Measurements from ENCODE around the gene KLK6. TPM values are rescaled to one million over a fixed set of nuclear protein-coding genes. Genes with fewer than 3 reads are reported as not detected.

The KLK6 gene
- total and polyA plus RNA-seq, 2 of the 13 experiments (the other 11 are each of a cell fraction or from before 2014, with no cell fraction given) = 0.15 to 1.8 TPM

DNA sequence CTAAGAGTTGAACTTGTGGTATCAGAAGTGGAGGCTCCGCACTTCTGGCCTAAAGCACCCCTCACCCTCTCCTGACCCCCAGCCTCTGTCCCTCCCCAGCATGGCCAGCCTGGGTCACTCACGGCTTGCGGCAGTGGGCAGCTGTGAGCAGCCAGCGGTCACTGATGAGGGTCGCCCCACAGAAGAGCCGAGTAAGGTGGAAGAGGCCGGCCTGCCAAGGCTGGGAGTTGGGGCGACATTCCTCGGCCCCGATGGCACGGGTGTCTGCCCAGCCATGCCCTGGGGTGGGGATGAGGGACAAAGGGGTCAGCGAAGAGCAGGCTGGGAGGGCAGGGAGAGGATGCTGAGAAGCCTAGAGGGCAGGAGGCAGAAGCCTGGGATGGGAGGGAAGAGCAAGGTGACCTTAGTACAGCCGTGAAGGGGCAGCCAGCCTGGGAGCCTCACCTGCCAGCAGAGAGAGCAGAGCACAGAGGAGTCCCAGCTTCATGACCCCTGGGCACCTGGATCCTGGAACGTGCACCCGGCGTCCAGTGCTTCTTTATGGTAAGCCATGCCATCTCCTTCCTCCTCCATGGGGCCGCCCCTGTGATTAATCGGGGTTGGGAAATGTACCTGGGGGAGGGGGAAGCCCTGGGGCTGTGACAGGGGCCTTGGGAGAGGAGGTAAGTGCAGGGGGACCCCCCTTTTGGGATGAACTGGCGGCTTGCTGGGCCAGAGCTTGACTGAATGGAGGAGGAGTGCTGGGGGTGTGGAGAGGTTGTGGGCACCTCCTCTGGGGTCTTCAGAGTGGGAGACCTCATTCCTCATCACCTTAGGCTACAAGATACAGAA lies 39.9 kb upstream of the KLK6 start:
- DNase-seq (ENCODE audit: low spot score) (no peak), FAIRE-seq (no peak), ATAC-seq (no peak)
- no peak overlapping the region for H2AFZ ChIP-seq (ENCODE audit: low read length)
- no peaks in the 10 kb centered on the region for H3K9me3 ChIP-seq (ENCODE audit: low read length)
- BruUV-seq (replicated peaks) = no TSS peak
- POLR2A ChIA-PET = no interaction called here
- no peaks in the 10 kb centered on the region for H3K4me1 ChIP-seq (ENCODE audit: insufficient read depth, low read length)
- peaks cover 1 to 7% of the 10 kb centered on the region in 2 experiments; a peak in 2 of 5 replicates for H3K27me3 ChIP-seq (ENCODE audit: control insufficient read depth in 1 of 2, insufficient read depth in 2 of 2, low read length in 2 of 2)
- CTCF ChIA-PET (ENCODE audit: low intra/inter-chr PET ratio, low total read pairs) = no interaction called here
- no peak overlapping the region for H3K9ac ChIP-seq (ENCODE audit: insufficient read depth, low read depth, low read length)
- H3K27ac ChIP-seq (ENCODE audit: extremely low read length, insufficient read depth, low read length) = no peak overlapping the region
- H3K79me2 ChIP-seq (ENCODE audit: insufficient read depth, low read length) = no peaks in the 10 kb centered on the region
- H3K4me3 ChIP-seq (replicated peaks in 1 of 3; ENCODE audit: insufficient read depth in 1 of 3, low read depth in 2 of 3, low read length in 3 of 3) = no peak overlapping the region
- H4K20me1 ChIP-seq (ENCODE audit: insufficient read depth, low read length) = no peaks in the 10 kb centered on the region
- intact Hi-C loops (cut with micrococcal nuclease; ENCODE audit: unreplicated experiment) (no loop called here), in situ Hi-C loops (cut with HindIII; ENCODE audit: extremely low pct_ligation_motif_present, low pct_unique_long_range_greater_than_20kb) (no loop called here)
- WGBS (ENCODE audit: low lambda C conversion rate) = 7% methylated on average over 17 of the region's 19 CpGs
- H3K4me2 ChIP-seq (ENCODE audit: low read depth, low read length) = no peak overlapping the region
- H3K36me3 ChIP-seq (replicated peaks in 1 of 2; ENCODE audit: control insufficient read depth in 1 of 2, insufficient read depth in 2 of 2, low read length in 2 of 2) = no peaks in the 10 kb centered on the region
- TF ChIP-seq ZSCAN20 (CRISPR knock-in tag; IDR thresholded peaks at IDR 0.05; ENCODE audit: borderline replicate concordance) = no peak
- TF ChIP-seq, protein P1, sequence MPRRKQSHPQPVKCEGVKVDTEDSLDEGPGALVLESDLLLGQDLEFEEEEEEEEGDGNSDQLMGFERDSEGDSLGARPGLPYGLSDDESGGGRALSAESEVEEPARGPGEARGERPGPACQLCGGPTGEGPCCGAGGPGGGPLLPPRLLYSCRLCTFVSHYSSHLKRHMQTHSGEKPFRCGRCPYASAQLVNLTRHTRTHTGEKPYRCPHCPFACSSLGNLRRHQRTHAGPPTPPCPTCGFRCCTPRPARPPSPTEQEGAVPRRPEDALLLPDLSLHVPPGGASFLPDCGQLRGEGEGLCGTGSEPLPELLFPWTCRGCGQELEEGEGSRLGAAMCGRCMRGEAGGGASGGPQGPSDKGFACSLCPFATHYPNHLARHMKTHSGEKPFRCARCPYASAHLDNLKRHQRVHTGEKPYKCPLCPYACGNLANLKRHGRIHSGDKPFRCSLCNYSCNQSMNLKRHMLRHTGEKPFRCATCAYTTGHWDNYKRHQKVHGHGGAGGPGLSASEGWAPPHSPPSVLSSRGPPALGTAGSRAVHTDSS (CRISPR knock-in tag; conservative IDR thresholded peaks at IDR 0.05) = no peak
- no peak for TF ChIP-seq ZNF567 (CRISPR knock-in tag; IDR thresholded peaks at IDR 0.05; ENCODE audit: borderline replicate concordance)
- no peak for TF ChIP-seq RNF219 (CRISPR knock-in tag; IDR thresholded peaks at IDR 0.05)
- TF ChIP-seq, protein P2, sequence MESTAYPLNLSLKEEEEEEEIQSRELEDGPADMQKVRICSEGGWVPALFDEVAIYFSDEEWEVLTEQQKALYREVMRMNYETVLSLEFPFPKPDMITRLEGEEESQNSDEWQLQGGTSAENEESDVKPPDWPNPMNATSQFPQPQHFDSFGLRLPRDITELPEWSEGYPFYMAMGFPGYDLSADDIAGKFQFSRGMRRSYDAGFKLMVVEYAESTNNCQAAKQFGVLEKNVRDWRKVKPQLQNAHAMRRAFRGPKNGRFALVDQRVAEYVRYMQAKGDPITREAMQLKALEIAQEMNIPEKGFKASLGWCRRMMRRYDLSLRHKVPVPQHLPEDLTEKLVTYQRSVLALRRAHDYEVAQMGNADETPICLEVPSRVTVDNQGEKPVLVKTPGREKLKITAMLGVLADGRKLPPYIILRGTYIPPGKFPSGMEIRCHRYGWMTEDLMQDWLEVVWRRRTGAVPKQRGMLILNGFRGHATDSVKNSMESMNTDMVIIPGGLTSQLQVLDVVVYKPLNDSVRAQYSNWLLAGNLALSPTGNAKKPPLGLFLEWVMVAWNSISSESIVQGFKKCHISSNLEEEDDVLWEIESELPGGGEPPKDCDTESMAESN (CRISPR knock-in tag; conservative IDR thresholded peaks at IDR 0.05) = no peak
- TF ChIP-seq ZNF280D (CRISPR knock-in tag; IDR thresholded peaks at IDR 0.05) = no peak
- no peak for TF ChIP-seq ZNF598 (CRISPR knock-in tag; IDR thresholded peaks at IDR 0.05; ENCODE audit: borderline replicate concordance)
- TF ChIP-seq ZFP1 (CRISPR knock-in tag; IDR thresholded peaks at IDR 0.05) = no peak
- no peak for TF ChIP-seq ARHGAP35 (CRISPR knock-in tag; IDR thresholded peaks at IDR 0.05; ENCODE audit: borderline replicate concordance)
- no peak for TF ChIP-seq ZNF232 (CRISPR knock-in tag; IDR thresholded peaks at IDR 0.05; ENCODE audit: borderline replicate concordance)
- no peak for TF ChIP-seq MYNN (CRISPR knock-in tag; IDR thresholded peaks at IDR 0.05; ENCODE audit: low read depth)
- no peak for TF ChIP-seq DDIT3 (CRISPR knock-in tag; IDR thresholded peaks at IDR 0.05)
- TF ChIP-seq PAWR (CRISPR knock-in tag; IDR thresholded peaks at IDR 0.05; ENCODE audit: borderline replicate concordance) = no peak
- TF ChIP-seq TCF7L2 (IDR thresholded peaks at IDR 0.05; ENCODE audit: low read depth, low read length) = no peak

All from HepG2 (cell line).